Measurements from ENCODE around the gene ZNF385B.

- TF ChIP-seq JUND (IDR thresholded peaks at IDR 0.05) (no peak), CTCF (IDR thresholded peaks at IDR 0.05) (no peak), POLR2AphosphoS5 (IDR thresholded peaks at IDR 0.05; ENCODE audit: low read depth, low read length) (no peak), RAD21 (IDR thresholded peaks at IDR 0.05; ENCODE audit: low read length) (no peak), EP300 (IDR thresholded peaks at IDR 0.05; ENCODE audit: borderline replicate concordance in 1 of 2, low read depth in 1 of 2, low read length in 1 of 2) (no peak)
Observed at GRCh38 chr2:179636995-179637394, 224.4 kb downstream of the ZNF385B start.
